Heart left ventricle (tissue), 16 donors: Measurements from ENCODE around the gene KLHL29. TPM values are rescaled to one million over a fixed set of nuclear protein-coding genes. Genes with fewer than 3 reads are reported as not detected.

Source experiments
- ATAC-seq, 4 donors: fragments of 200-7000 bp; cut with Tn5 transposase; one replicate each; pipeline ENCODE4 v1.9.1; 2020 to 2022; ENCODE audit warnings: moderate library complexity in 4 of 4, mild to moderate bottlenecking in 3 of 4, moderate number of reproducible peaks in 1 of 4
- DNase-seq, 5 donors: peaks; one replicate each; pipeline ENCODE4 v3.0.0-alpha.2; 2020
- H3K27ac ChIP-seq, 12 donors: fragments of 200-600 bp; sonication (generic) in 4 of 12; one replicate each; pipeline versions ENCODE4 v1.5.0 to v1.8.0; 2016 to 2022; ENCODE audit warnings: mild to moderate bottlenecking in 2 of 12
- H3K27me3 ChIP-seq, 9 donors: fragments of 200-600 bp; sonication (generic) in 2 of 9; one replicate each; pipeline versions ENCODE4 v1.5.1 to v1.8.0; 2016 to 2022; ENCODE audit warnings: mild to moderate bottlenecking in 3 of 9
- H3K36me3 ChIP-seq, 9 donors: fragments of 200-600 bp; sonication (generic) in 2 of 9; one replicate each; pipeline versions ENCODE4 v1.5.0 to v1.8.0; 2018 to 2022; ENCODE audit warnings: mild to moderate bottlenecking in 2 of 9
- H3K4me1 ChIP-seq, 12 donors: fragments of 200-600 bp; sonication (generic) in 4 of 12; one replicate each; pipeline versions ENCODE4 v1.5.0 to v1.8.0; 2016 to 2022; ENCODE audit warnings: mild to moderate bottlenecking in 3 of 12
- H3K4me3 ChIP-seq, 12 donors: fragments of 200-600 bp; sonication (generic) in 4 of 12; one replicate each; pipeline versions ENCODE4 v1.5.0 to v1.8.0; 2017 to 2022; ENCODE audit warnings: mild to moderate bottlenecking in 9 of 12, moderate library complexity in 4 of 12
- H3K9me3 ChIP-seq, 12 donors: fragments of 200-600 bp; sonication (generic) in 4 of 12; one replicate each; pipeline versions ENCODE4 v1.5.0 to v1.8.0; 2016 to 2022; ENCODE audit warnings: mild to moderate bottlenecking in 1 of 12
- POLR2A ChIP-seq, 2 donors: fragments of 450-650 bp; IDR thresholded peaks; one replicate each; pipeline ENCODE4 v1.6.1; 2017; ENCODE audit warnings: antibody characterized with exemption in 2 of 2, mild to moderate bottlenecking in 2 of 2, moderate library complexity in 2 of 2
- WGBS, 4 donors: extraction: QIAGEN DNeasy Blood & Tissue Kit in 2 of 4; methylation state at CpG; one replicate each; pipeline versions ENCODE4 v1.1.5 to v1.1.7; 2013 to 2018; 5-methylcytosine and 5-hydroxymethylcytosine counted together
- intact Hi-C, 10 donors: fragments of 100-400 bp; cut with DNase I; formaldehyde crosslinking; loops; one replicate each; pipeline versions ENCODE4 v1.11.1 to v1.14.2; 2022
- polyA plus RNA-seq, 2 donors: library from polyadenylated mRNA; stranded (reverse); fragments of 200-250 nt; gene quantifications; one replicate each; pipeline ENCODE4 v1.2.3, GENCODE V29; 2013
- total RNA-seq, 9 donors: library from RNA; depleted of rRNA in 2 of 9; stranded (reverse); fragments of >200 nt in 2 of 9; fragmentation: NEBNext Ultra II Directional in 3 of 9; extraction: Animal tissue kit (Norgen Biotek cat#: 25700) in 3 of 9; gene quantifications; one replicate each; pipeline versions ENCODE4 v1.1.0 to v1.2.4, GENCODE V29; 2016 to 2023
- TF ChIP-seq, protein P1 (sequence below), 12 donors: fragments of 200-600 bp; sonication (generic) in 4 of 12; IDR thresholded peaks; one replicate each; pipeline versions ENCODE4 v1.5.0 to v1.8.0; 2018 to 2022; ENCODE audit warnings: antibody characterized with exemption in 12 of 12, mild to moderate bottlenecking in 5 of 12
- donor health status: ischemic (EF 13 %, LVEDD 7.1; RV severe dilation, severe dysfunction).
- donor health status: healthy with polysubstance abuse.
- donor health status: DM: no; HTN: yes; CAD: no.
- donor health status: DM: no; HTN: no; CAD: no.
- donor health status: ischemic (EF 25% LVEDD 6.9; RV normal size, moderate dysfunction).
- donor health status: ischemic (EF 25% LVEDD 5.7; RV mildly dilated, moderate dysfunction).
- donor health status: healthy.
- donor health status: DM: yes; HTN: yes; CAD: no.
- donor health status: ischemic (EF 35%, LVEDD 5.7; RV mildly dilated, moderate dysfunction).
- donor health status: nonischemic (EF 11% LVEDD 7.7; RV severe dilation, severe dysfunction).
- donor health status: DM: yes; HTN: yes; CAD: no.
- donor health status: PGD.
- donor health status: ischemic (EF 29% LVEDD 5.4; RV normal size, mild dysfunction).
- donor health status: nonischemic (EF 23%, LVEDD 6.1; RV moderate dilation, normal function).

KLHL29 gene
- total and polyA plus RNA-seq, 11 donors = 0.74 to 2.7 (median 1.1) TPM

- Histone ChIP-seq H3K27me3 (no peaks in the 10 kb centered on the region), H3K36me3 (no peaks in the 10 kb centered on the region), H3K9me3 (peaks cover 0 to 9% (median 3%) of the 10 kb centered on the region in 12 donors), H3K4me1 (peaks cover 0 to 18% (median 7%) of the 10 kb centered on the region in 12 donors), H3K4me3 (no peak overlapping the region), H3K27ac (no peak overlapping the region)
- intact Hi-C loops = no loop called here
- WGBS, 4 donors = 64 to 80% (median 68%) methylated on average over 3 to 4 of the region's 4 CpGs
- TF ChIP-seq, protein P1, sequence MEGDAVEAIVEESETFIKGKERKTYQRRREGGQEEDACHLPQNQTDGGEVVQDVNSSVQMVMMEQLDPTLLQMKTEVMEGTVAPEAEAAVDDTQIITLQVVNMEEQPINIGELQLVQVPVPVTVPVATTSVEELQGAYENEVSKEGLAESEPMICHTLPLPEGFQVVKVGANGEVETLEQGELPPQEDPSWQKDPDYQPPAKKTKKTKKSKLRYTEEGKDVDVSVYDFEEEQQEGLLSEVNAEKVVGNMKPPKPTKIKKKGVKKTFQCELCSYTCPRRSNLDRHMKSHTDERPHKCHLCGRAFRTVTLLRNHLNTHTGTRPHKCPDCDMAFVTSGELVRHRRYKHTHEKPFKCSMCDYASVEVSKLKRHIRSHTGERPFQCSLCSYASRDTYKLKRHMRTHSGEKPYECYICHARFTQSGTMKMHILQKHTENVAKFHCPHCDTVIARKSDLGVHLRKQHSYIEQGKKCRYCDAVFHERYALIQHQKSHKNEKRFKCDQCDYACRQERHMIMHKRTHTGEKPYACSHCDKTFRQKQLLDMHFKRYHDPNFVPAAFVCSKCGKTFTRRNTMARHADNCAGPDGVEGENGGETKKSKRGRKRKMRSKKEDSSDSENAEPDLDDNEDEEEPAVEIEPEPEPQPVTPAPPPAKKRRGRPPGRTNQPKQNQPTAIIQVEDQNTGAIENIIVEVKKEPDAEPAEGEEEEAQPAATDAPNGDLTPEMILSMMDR (IDR thresholded peaks at IDR 0.05) = no peak
- TF ChIP-seq POLR2A (IDR thresholded peaks at IDR 0.05) = no peak
- DNase-seq = peak in 1 of 5 donors; percentile 17
- ATAC-seq = no peak
Observed at GRCh38 chr2:23624915-23625314, 239.9 kb downstream of the KLHL29 start.

GRCh38 chr2:23625726-23626125 lies 240.7 kb downstream of the KLHL29 start:
- intact Hi-C loops = no loop called here
- Histone ChIP-seq H3K27me3 (no peaks in the 10 kb centered on the region), H3K9me3 (peaks cover 0 to 9% (median 3%) of the 10 kb centered on the region in 12 donors), H3K27ac (no peak overlapping the region), H3K4me1 (peaks cover 0 to 10% (median 4%) of the 10 kb centered on the region in 12 donors), H3K36me3 (no peaks in the 10 kb centered on the region), H3K4me3 (no peak overlapping the region)
- DNase-seq (no peak), ATAC-seq (no peak)
- WGBS, 4 donors = 85 to 93% (median 88%) methylated on average over 4 of the region's 4 CpGs
- TF ChIP-seq POLR2A (IDR thresholded peaks at IDR 0.05) = no peak
- TF ChIP-seq, protein P1 (IDR thresholded peaks at IDR 0.05) = no peak

- TF ChIP-seq POLR2A (IDR thresholded peaks at IDR 0.05) = no peak
- TF ChIP-seq, protein P1 (IDR thresholded peaks at IDR 0.05) = no peak
- Histone ChIP-seq H3K36me3 (no peaks in the 10 kb centered on the region), H3K4me1 (no peaks in the 10 kb centered on the region), H3K27ac (no peak overlapping the region), H3K4me3 (no peak overlapping the region), H3K9me3 (peaks cover 0 to 9% (median 3%) of the 10 kb centered on the region in 12 donors), H3K27me3 (no peaks in the 10 kb centered on the region)
- DNase-seq (peak in 1 of 5 donors; percentile 36), ATAC-seq (no peak)
- 92 to 98% (median 94%) methylated on average over 8 to 17 of the region's 17 CpGs for WGBS, 4 donors
- intact Hi-C loops = no loop called here
Observed at GRCh38 chr2:23626701-23627230, 241.8 kb downstream of the KLHL29 start.

DNA sequence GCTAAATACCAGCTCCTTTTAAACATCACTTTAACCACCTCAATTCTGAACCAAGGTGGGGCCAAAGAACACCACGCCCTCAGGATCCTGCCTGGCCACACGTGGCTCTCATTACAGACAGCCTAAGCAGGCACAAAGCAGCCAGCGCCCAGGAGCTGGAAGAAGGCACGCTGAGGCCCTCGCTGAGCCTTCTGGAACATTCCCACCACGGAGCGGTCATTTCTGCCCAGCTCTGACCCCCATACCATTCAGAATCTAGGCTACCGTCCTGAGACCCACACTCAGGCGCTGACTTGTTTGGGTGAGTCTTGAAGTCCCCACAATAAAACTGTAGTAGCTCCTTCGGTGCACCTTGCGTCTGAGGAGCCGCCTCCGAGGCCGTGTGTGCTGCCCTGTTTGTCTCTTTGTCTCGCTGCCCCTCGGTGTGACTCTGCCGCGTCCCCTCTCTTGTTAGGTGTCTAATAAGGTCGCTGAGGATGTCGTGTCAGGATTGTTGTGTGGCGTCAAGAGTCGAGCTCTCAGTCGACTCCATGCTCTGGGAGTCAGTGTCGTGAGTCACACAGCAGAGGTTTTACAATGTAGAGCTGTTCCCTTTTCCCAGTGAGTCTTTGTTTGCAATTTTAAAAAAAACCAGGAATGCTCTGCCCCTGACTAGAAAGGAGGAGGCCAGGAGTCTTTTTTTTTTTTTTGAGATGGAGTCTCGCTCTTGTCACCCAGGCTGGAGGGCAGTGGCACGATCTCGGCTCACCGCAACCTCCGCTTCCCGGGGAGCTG lies 242.4 kb downstream of the KLHL29 start:
- Histone ChIP-seq H3K9me3 (peaks cover 0 to 9% (median 3%) of the 10 kb centered on the region in 12 donors), H3K27me3 (no peaks in the 10 kb centered on the region), H3K4me3 (no peak overlapping the region), H3K27ac (no peak overlapping the region), H3K4me1 (no peaks in the 10 kb centered on the region), H3K36me3 (no peaks in the 10 kb centered on the region)
- intact Hi-C loops = no loop called here
- 86 to 92% (median 88%) methylated on average over 30 of the region's 30 CpGs for WGBS, 4 donors
- DNase-seq = peak in 1 of 5 donors; percentile 37
- no peak for ATAC-seq
- TF ChIP-seq, protein P1 (IDR thresholded peaks at IDR 0.05) = no peak
- TF ChIP-seq POLR2A (IDR thresholded peaks at IDR 0.05) = no peak
